WI38 (cell line): ENCODE data around the gene RBM34.
"Not testable (repeated sequence)": the region's sequence is repeated elsewhere in the genome, so short reads cannot be mapped to it uniquely, and the experiment has no call there.

Source experiments
- H3K4me3 ChIP-seq: 2 replicates; pipeline ENCODE4 v1.5.1; 2011; ENCODE audit warnings: low read depth, mild to moderate bottlenecking, control low read depth, low read length
- CTCF ChIP-seq: IDR thresholded peaks from 2 replicates; pipeline ENCODE4 v1.5.1; 2012; ENCODE audit warnings: low read depth, mild to moderate bottlenecking, control low read depth, low read length

RBM34 gene

GRCh38 chr1:235161685-235162327 is 756 bp upstream of the RBM34 start:
- H3K4me3 ChIP-seq, result peak overlapping the region; percentile 89
- TF ChIP-seq CTCF, result no peak

DNA sequence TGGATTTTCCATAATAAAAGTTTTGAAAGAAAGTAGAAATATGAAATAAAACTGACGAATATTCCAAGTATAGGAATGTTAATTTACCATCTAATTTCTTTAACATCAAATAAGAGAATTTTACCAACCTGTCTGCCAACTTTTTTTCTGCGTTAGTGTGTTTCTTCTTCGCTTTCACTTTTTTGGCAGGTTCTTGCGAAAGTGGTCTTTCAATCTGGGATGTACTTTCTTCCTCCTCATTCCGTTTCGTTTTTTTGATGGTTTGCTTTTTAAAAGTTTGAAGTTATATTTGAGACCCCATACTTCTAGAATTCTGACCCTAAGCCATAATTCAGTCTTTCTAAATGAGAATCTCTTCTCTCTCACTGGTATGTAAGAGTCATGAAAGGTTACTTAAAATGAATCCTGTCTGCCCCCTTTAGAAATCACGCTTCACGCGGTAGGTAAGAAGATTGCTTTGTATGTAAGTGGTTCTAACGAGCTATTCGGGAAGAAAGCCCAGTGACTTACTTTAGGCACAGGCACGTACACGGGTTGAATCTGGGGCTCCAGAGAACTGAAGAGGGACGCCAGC is 580 bp downstream of the RBM34 start:
- peak overlapping the region; percentile 89 for H3K4me3 ChIP-seq
- TF ChIP-seq CTCF, result no peak

DNA sequence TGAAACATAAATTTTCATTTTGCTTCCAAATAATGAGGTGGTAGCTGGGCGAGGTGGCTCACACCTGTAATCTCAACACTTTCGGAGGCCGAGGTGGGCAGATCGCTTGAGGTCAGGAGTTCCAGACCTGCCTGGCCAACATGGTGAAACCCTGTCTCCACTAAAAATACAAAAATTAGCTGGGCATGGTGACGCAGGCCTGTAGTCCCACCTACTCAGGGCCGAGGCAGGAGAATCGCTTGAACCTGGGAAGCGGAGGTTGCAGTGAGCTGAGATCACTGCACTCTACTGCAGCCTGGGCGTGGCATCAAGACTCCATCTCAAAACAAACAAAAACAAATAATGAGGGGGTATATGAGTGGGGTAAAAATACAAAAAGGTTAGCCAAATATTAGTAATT is 1.1 kb downstream of the RBM34 start:
- H3K4me3 ChIP-seq, result peak overlapping the region; percentile 89

GRCh38 chr1:235159284-235159683 is 1.8 kb downstream of the RBM34 start:
- H3K4me3 ChIP-seq, result not testable (repeated sequence)

GRCh38 chr1:235158680-235159079 is 2.4 kb downstream of the RBM34 start:
- no peak overlapping the region for H3K4me3 ChIP-seq
- no peak for TF ChIP-seq CTCF

DNA sequence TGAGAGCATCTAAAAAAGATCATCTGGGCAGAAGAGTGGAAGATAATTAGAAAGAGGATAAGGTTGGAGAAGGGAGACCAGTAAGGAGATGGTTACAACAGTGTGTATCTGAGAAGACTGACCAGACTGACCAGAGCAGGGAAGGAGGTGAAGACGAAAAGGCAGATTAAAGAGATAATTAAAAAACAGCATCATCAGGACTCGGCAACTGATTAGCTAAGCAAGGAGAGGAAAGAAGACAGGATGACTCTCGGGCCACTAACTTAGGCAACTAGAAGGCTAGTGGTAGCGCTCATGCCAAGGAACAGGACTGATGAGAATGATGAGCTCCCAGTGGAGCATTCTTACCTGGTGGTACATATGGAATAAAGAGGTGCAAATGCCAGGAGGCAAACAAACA is 3.9 kb downstream of the RBM34 start:
- no peak overlapping the region for H3K4me3 ChIP-seq
- no peak for TF ChIP-seq CTCF

DNA sequence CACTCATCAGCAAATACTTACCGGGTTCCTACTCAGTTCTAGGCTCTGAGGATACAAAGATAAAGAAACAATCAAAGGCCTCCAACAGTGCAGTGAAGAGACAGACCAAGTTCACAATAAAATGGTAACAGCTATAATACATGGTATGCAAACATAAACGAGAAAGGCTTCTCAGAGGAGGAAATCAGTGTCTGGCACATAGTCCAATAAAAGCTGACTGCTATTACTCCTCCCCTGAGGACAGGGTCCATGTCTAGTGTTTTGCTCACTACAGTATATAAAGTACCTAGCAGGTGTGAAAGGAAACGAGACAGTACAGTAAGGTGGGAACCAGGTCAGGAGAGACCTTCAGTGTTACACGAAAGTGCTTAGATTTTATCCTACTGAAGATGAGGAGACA is 4.3 kb downstream of the RBM34 start:
- TF ChIP-seq CTCF, result no peak

DNA sequence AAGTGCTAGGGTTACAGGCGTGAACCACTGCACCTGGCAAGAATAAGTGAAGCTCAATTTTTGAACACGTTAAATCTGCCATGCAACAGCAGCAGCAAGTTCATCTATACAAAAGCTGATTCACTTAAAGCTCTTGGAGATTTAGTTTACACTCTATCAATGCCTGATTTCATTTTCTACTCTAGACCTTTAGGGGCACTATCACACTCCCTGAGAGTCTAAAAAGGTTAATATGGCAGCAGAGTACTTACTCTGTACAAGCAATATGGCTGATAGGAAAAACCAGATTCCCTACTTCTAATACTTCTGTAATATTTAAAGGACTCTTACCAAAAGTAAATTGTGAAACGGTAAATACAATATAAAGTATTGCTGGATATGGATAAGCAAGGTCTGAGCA is 4.8 kb downstream of the RBM34 start:
- no peak for TF ChIP-seq CTCF
- no peak overlapping the region for H3K4me3 ChIP-seq

More for the DNA sequence above, 4.3 kb downstream of the RBM34 start:
- no peak overlapping the region for H3K4me3 ChIP-seq
